ENCODE results near the gene ZNF853. TPM values are rescaled to one million over a fixed set of nuclear protein-coding genes. Genes with fewer than 3 reads are reported as not detected.

The ZNF853 gene
- total RNA-seq (2022) (10.1 and 12.3 TPM in 2 replicates), Bru-seq, nascent RNA (percentile 49 among the genes with signal in this experiment), BruChase-seq, experiment 1, labeled RNA remaining after a 2-hour chase (percentile 56 among the genes with signal in this experiment), BruChase-seq, experiment 2, labeled RNA remaining after a 6-hour chase (percentile 69 among the genes with signal in this experiment)
- long read RNA-seq, transcript ZNF853-201 (3 exons, 3,857 nt) = major isoform, 9 of 22 reads
- long read RNA-seq, partial matches to known transcripts = 3 of 22 reads
- long read RNA-seq, other reads (novel, unspliced or antisense) = 10 of 22 reads

GRCh38 chr7:6614953-6615722, at the start of gene ZNF853:
TSS of gene ZNF853 (plus strand) at chr7:6615610. CDS start at chr7:6616175, 565 bp downstream.
- Mint-ChIP-seq H3K27ac (ENCODE audit: unreplicated experiment) (no peak within 1 kb of the TSS), H3K4me3 (ENCODE audit: unreplicated experiment) (peak within 1 kb of the TSS; percentile 76)

GRCh38 chr7:6565655-6566054, 49.8 kb upstream of the ZNF853 start:
- ChIA-PET CTCF (no interaction called here), POLR2A (no interaction called here)
- Mint-ChIP-seq H3K27ac (ENCODE audit: unreplicated experiment) (no peak overlapping the region), H3K9me3 (ENCODE audit: unreplicated experiment) (no peaks in the 10 kb centered on the region), H3K27me3 (ENCODE audit: insufficient read depth, unreplicated experiment) (peaks cover 3% of the 10 kb centered on the region), H3K4me1 (ENCODE audit: low read depth, unreplicated experiment) (no peaks in the 10 kb centered on the region), H3K4me3 (ENCODE audit: unreplicated experiment) (no peak overlapping the region), H3K36me3 (ENCODE audit: insufficient read depth, unreplicated experiment) (no peaks in the 10 kb centered on the region)
- Histone ChIP-seq H3K4me1 (no peaks in the 10 kb centered on the region), H3K9me3 (no peaks in the 10 kb centered on the region), H3K4me3 (ENCODE audit: low read depth, low read length) (no peak overlapping the region), H3K27me3 (replicated peaks; ENCODE audit: control insufficient read depth, insufficient read depth, low read length) (no peaks in the 10 kb centered on the region), H3K36me3 (ENCODE audit: control insufficient read depth, insufficient read depth, low read length) (no peaks in the 10 kb centered on the region)
- no peak for DNase-seq
- no TSS peak for BruUV-seq (replicated peaks)
- intact Hi-C loops (cut with micrococcal nuclease; ENCODE audit: unreplicated experiment) = no loop called here
- TF ChIP-seq CTCF (IDR thresholded peaks at IDR 0.05; ENCODE audit: insufficient read depth in 1 of 2, low read depth in 1 of 2, low read length in 1 of 2, severe bottlenecking in 1 of 2, unreplicated experiment in 1 of 2) = no peak

More at GRCh38 chr7:6614953-6615722, at the start of gene ZNF853:
- H3K4me1 Mint-ChIP-seq (ENCODE audit: low read depth, unreplicated experiment) = no peaks in the 10 kb centered on the region
- TF ChIP-seq CTCF (IDR thresholded peaks at IDR 0.05; ENCODE audit: insufficient read depth in 1 of 2, low read depth in 1 of 2, low read length in 1 of 2, severe bottlenecking in 1 of 2, unreplicated experiment in 1 of 2) = no peak
- CTCF ChIA-PET = interaction anchor here (0.6 kb wide), 1 partner anchor 25 kb away, joined by 3 read pairs; no protein-coding TSS in a partner anchor
- POLR2A ChIA-PET = no interaction called here
- peak within 1 kb of the TSS; percentile 61 for H3K4me3 ChIP-seq (ENCODE audit: low read depth, low read length)
- no peaks in the 10 kb centered on the region for H3K36me3 ChIP-seq (ENCODE audit: control insufficient read depth, insufficient read depth, low read length)
- intact Hi-C loops (cut with micrococcal nuclease; ENCODE audit: unreplicated experiment) = loop anchor here (10.0 kb wide), 1 partner anchor 320 kb away; no protein-coding TSS in a partner anchor
- peaks cover 16% of the 10 kb centered on the region for H3K4me1 ChIP-seq
- H3K9me3 Mint-ChIP-seq (ENCODE audit: unreplicated experiment) = no peaks in the 10 kb centered on the region
- H3K27me3 Mint-ChIP-seq (ENCODE audit: insufficient read depth, unreplicated experiment) = no peaks in the 10 kb centered on the region
- BruUV-seq (replicated peaks) = no TSS peak
- peak in 1 of 2 experiments; percentile 62 for DNase-seq
- H3K27me3 ChIP-seq (replicated peaks; ENCODE audit: control insufficient read depth, insufficient read depth, low read length) = no peaks in the 10 kb centered on the region
- H3K36me3 Mint-ChIP-seq (ENCODE audit: insufficient read depth, unreplicated experiment) = peaks cover 5% of the 10 kb centered on the region
- H3K9me3 ChIP-seq = no peaks in the 10 kb centered on the region

- no peak overlapping the region for H3K4me3 ChIP-seq (ENCODE audit: low read depth, low read length)
- H3K4me3 Mint-ChIP-seq (ENCODE audit: unreplicated experiment) = no peak overlapping the region
- no peak for TF ChIP-seq CTCF (IDR thresholded peaks at IDR 0.05; ENCODE audit: insufficient read depth in 1 of 2, low read depth in 1 of 2, low read length in 1 of 2, severe bottlenecking in 1 of 2, unreplicated experiment in 1 of 2)
- H3K36me3 Mint-ChIP-seq (ENCODE audit: insufficient read depth, unreplicated experiment) = no peaks in the 10 kb centered on the region
- BruUV-seq (replicated peaks) = no TSS peak
- POLR2A ChIA-PET = no interaction called here
- H3K4me1 ChIP-seq = no peaks in the 10 kb centered on the region
- no peaks in the 10 kb centered on the region for H3K27me3 ChIP-seq (replicated peaks; ENCODE audit: control insufficient read depth, insufficient read depth, low read length)
- no peaks in the 10 kb centered on the region for H3K36me3 ChIP-seq (ENCODE audit: control insufficient read depth, insufficient read depth, low read length)
- H3K27me3 Mint-ChIP-seq (ENCODE audit: insufficient read depth, unreplicated experiment) = peaks cover 3% of the 10 kb centered on the region
- H3K9me3 Mint-ChIP-seq (ENCODE audit: unreplicated experiment) = no peaks in the 10 kb centered on the region
- intact Hi-C loops (cut with micrococcal nuclease; ENCODE audit: unreplicated experiment) = no loop called here
- no peaks in the 10 kb centered on the region for H3K9me3 ChIP-seq
- CTCF ChIA-PET = no interaction called here
- H3K27ac Mint-ChIP-seq (ENCODE audit: unreplicated experiment) = no peak overlapping the region
- H3K4me1 Mint-ChIP-seq (ENCODE audit: low read depth, unreplicated experiment) = peaks cover 6% of the 10 kb centered on the region
- DNase-seq = no peak
Measured at GRCh38 chr7:6567886-6568285, 47.5 kb upstream of the ZNF853 start.

Measured in Caco-2 (cell line).